Measurements from ENCODE around the gene SORBS2.

The SORBS2 gene

DNA sequence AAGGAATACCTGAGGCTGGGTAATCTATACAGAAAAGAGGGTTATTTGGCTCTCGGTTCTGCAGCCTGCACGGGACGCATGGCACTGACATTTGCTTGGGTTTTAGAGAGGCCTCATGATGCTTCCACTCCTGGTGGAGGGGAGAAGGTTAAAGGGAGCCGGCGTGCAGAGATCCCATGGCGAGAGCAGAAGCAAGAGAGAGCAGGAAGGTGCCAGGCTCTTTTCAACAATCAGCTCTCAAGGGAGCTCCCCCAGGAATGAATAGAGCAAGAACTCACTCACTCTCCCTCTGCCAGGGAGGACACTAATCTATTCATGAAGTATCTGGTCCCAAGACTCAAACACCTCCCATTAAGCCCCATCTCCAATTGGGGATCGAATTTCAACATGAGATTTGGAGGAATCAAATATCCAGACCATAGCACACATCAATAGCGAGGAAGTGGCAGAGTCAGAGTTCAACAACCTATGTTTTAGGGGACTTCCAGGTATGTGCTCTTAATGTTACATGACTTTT lies 109.8 kb downstream of the SORBS2 start:
- Histone ChIP-seq H3K9me3 (ENCODE audit: severe bottlenecking) (no peaks in the 10 kb centered on the region), H3K27me3 (ENCODE audit: insufficient read depth, poor library complexity, severe bottlenecking) (no peaks in the 10 kb centered on the region), H3K36me3 (ENCODE audit: low read depth) (no peaks in the 10 kb centered on the region), H3K27ac (ENCODE audit: poor library complexity, severe bottlenecking) (no peak overlapping the region), H3K4me3 (ENCODE audit: severe bottlenecking) (no peak overlapping the region), H3K4me1 (ENCODE audit: insufficient read depth, poor library complexity, severe bottlenecking) (no peaks in the 10 kb centered on the region)
- no peak for DNase-seq (ENCODE audit: low spot score)
- ATAC-seq (ENCODE audit: low read depth) = no peak
- TF ChIP-seq, protein P1, sequence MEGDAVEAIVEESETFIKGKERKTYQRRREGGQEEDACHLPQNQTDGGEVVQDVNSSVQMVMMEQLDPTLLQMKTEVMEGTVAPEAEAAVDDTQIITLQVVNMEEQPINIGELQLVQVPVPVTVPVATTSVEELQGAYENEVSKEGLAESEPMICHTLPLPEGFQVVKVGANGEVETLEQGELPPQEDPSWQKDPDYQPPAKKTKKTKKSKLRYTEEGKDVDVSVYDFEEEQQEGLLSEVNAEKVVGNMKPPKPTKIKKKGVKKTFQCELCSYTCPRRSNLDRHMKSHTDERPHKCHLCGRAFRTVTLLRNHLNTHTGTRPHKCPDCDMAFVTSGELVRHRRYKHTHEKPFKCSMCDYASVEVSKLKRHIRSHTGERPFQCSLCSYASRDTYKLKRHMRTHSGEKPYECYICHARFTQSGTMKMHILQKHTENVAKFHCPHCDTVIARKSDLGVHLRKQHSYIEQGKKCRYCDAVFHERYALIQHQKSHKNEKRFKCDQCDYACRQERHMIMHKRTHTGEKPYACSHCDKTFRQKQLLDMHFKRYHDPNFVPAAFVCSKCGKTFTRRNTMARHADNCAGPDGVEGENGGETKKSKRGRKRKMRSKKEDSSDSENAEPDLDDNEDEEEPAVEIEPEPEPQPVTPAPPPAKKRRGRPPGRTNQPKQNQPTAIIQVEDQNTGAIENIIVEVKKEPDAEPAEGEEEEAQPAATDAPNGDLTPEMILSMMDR (IDR thresholded peaks at IDR 0.05; ENCODE audit: poor library complexity, severe bottlenecking) = no peak

DNA sequence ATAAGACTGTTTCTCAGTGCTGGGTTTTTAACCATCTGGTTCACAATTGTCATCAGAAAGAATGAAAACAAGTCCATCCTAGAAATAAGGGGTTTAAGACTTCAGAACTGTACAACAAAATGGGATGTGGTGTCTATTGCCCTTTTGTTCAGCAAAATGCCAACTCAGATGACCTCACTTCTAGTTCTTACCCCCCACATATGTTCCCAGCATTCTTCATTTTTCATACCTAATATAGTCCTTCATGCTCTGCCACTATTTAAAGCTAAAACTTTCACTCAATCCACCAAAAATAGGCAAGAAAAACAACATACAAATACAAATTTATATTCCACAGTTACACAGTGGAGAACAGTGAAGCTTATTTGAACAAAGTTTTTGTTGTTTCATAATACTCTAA lies 111.4 kb downstream of the SORBS2 start:
- Histone ChIP-seq H3K4me1 (ENCODE audit: insufficient read depth, poor library complexity, severe bottlenecking) (no peaks in the 10 kb centered on the region), H3K36me3 (ENCODE audit: low read depth) (no peaks in the 10 kb centered on the region), H3K4me3 (ENCODE audit: severe bottlenecking) (no peak overlapping the region), H3K27me3 (ENCODE audit: insufficient read depth, poor library complexity, severe bottlenecking) (no peaks in the 10 kb centered on the region), H3K27ac (ENCODE audit: poor library complexity, severe bottlenecking) (no peak overlapping the region), H3K9me3 (ENCODE audit: severe bottlenecking) (no peaks in the 10 kb centered on the region)
- DNase-seq (ENCODE audit: low spot score) (no peak), ATAC-seq (ENCODE audit: low read depth) (no peak)
- TF ChIP-seq, protein P1 (IDR thresholded peaks at IDR 0.05; ENCODE audit: poor library complexity, severe bottlenecking) = no peak

DNA sequence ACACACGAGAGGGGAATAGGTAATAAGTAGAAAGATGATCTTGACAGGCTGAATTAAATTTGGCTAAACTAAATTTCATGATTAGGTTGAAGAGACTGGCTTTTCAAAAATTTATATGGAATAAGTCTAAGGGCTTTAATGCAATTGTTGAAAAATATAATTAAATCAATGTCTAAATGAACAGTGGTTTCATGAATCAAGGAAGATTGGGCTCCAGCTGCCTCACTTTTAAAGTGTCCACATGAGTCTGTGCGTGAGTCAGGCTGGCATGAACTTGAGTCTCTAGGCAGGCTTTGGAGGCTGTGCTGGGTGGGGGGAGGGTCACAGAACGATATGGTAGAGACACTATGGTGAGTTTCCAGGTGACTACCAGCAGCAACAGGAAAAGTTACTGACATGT lies 111.9 kb downstream of the SORBS2 start:
- TF ChIP-seq, protein P1 (IDR thresholded peaks at IDR 0.05; ENCODE audit: poor library complexity, severe bottlenecking) = no peak
- Histone ChIP-seq H3K9me3 (ENCODE audit: severe bottlenecking) (no peaks in the 10 kb centered on the region), H3K36me3 (ENCODE audit: low read depth) (no peaks in the 10 kb centered on the region), H3K27ac (ENCODE audit: poor library complexity, severe bottlenecking) (no peak overlapping the region), H3K27me3 (ENCODE audit: insufficient read depth, poor library complexity, severe bottlenecking) (no peaks in the 10 kb centered on the region), H3K4me1 (ENCODE audit: insufficient read depth, poor library complexity, severe bottlenecking) (no peaks in the 10 kb centered on the region), H3K4me3 (ENCODE audit: severe bottlenecking) (no peak overlapping the region)
- no peak for DNase-seq (ENCODE audit: low spot score)
- no peak; the same call in 2 of the 3 replicates for ATAC-seq (ENCODE audit: low read depth)

GRCh38 chr4:185697488-185697887 lies 114.5 kb downstream of the SORBS2 start:
- Histone ChIP-seq H3K27ac (ENCODE audit: poor library complexity, severe bottlenecking) (no peak overlapping the region), H3K36me3 (ENCODE audit: low read depth) (no peaks in the 10 kb centered on the region), H3K27me3 (ENCODE audit: insufficient read depth, poor library complexity, severe bottlenecking) (no peaks in the 10 kb centered on the region), H3K9me3 (ENCODE audit: severe bottlenecking) (no peaks in the 10 kb centered on the region), H3K4me3 (ENCODE audit: severe bottlenecking) (no peak overlapping the region), H3K4me1 (ENCODE audit: insufficient read depth, poor library complexity, severe bottlenecking) (no peaks in the 10 kb centered on the region)
- TF ChIP-seq, protein P1 (IDR thresholded peaks at IDR 0.05; ENCODE audit: poor library complexity, severe bottlenecking) = no peak
- ATAC-seq (ENCODE audit: low read depth) = no peak
- DNase-seq (ENCODE audit: low spot score) = no peak

DNA sequence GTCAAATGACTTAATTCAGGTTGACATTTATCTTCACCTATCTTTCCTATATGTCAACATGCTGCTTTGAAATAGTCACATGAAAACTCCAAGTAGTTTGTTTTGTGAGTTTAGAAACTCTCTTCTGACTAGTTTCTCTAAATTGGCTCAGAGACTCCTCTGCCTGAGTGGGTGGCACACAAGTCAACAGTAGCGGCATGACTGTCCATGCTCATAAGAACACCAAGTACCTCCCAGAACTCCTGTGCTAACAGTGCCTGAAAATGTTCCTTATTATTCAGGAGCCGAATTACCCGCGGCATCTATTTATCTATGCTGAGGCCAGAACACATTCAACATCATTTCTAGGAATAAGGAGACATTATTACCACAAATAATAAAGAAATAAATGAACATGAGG lies 116.3 kb downstream of the SORBS2 start:
- DNase-seq (ENCODE audit: low spot score) (no peak), ATAC-seq (ENCODE audit: low read depth) (no peak)
- H3K27ac ChIP-seq (ENCODE audit: poor library complexity, severe bottlenecking) = no peak overlapping the region
- H3K27me3 ChIP-seq (ENCODE audit: insufficient read depth, poor library complexity, severe bottlenecking) = no peaks in the 10 kb centered on the region
- TF ChIP-seq, protein P1 (IDR thresholded peaks at IDR 0.05; ENCODE audit: poor library complexity, severe bottlenecking) = no peak
- no peaks in the 10 kb centered on the region for H3K36me3 ChIP-seq (ENCODE audit: low read depth)
- H3K9me3 ChIP-seq (ENCODE audit: severe bottlenecking) = no peaks in the 10 kb centered on the region
- H3K4me1 ChIP-seq (ENCODE audit: insufficient read depth, poor library complexity, severe bottlenecking) = no peaks in the 10 kb centered on the region
- no peak overlapping the region for H3K4me3 ChIP-seq (ENCODE audit: severe bottlenecking)

Data from RWPE2 (cell line).